Keratinocyte (primary cell): ENCODE measurements around the gene SRRT. TPM values are rescaled to one million over a fixed set of nuclear protein-coding genes. Genes with fewer than 3 reads are reported as not detected.
"Not testable (repeated sequence)": the region's sequence is repeated elsewhere in the genome, so short reads cannot be mapped to it uniquely, and the experiment has no call there.

Experiments
- DNase-seq: peaks from one replicate; pipeline ENCODE4 v3.0.0-alpha.2; 2011; ENCODE audit warnings: low read depth, missing footprints, low spot score
- FAIRE-seq: peaks from 2 replicates; lab custom pipeline; 2011; peaks lifted over from hg19 to GRCh38; lab: Jason Lieb, UNC
- H2AFZ ChIP-seq: 2 replicates; pipeline ENCODE4 v1.6.0; 2012; ENCODE audit warnings: low read length, control low read depth, inconsistent platforms; ENCODE audit not compliant: control insufficient read depth
- H3K27ac ChIP-seq: 2 replicates; pipeline ENCODE4 v1.5.1; 2011; ENCODE audit warnings: low read length; ENCODE audit not compliant: control insufficient read depth, insufficient read depth
- H3K27me3 ChIP-seq: 3 replicates; pipeline ENCODE4 v1.6.0; 2011; ENCODE audit warnings: low read length; ENCODE audit not compliant: control insufficient read depth, insufficient read depth; ENCODE audit errors: extremely low read depth
- H3K36me3 ChIP-seq, 2 experiments: 2 replicates in 1 of 2; 3 replicates in 1 of 2; pipeline ENCODE4 v1.5.1; 2011; ENCODE audit warnings: low read length in 2 of 2, mild to moderate bottlenecking in 1 of 2; ENCODE audit not compliant: control insufficient read depth in 2 of 2, insufficient read depth in 2 of 2; ENCODE audit errors: extremely low read depth in 1 of 2
- H3K4me1 ChIP-seq: 3 replicates; pipeline ENCODE4 v1.5.1; 2011; ENCODE audit warnings: low read length; ENCODE audit not compliant: control insufficient read depth, insufficient read depth; ENCODE audit errors: extremely low read depth
- H3K4me2 ChIP-seq: 3 replicates; pipeline ENCODE4 v1.6.0; 2011; ENCODE audit warnings: low read depth, low read length; ENCODE audit not compliant: control insufficient read depth, insufficient read depth; ENCODE audit errors: extremely low read depth
- H3K4me3 ChIP-seq, 3 experiments: fragments of 200-600 bp in 1 of 3; sonication (generic) in 1 of 3; 2 replicates in 2 of 3; 3 replicates in 1 of 3; pipeline ENCODE4 v1.5.1; 2011 to 2016; ENCODE audit warnings: low read length in 3 of 3, mild to moderate bottlenecking in 3 of 3, control low read depth in 2 of 3, inconsistent platforms in 1 of 3, low read depth in 1 of 3, mixed read lengths in 1 of 3, mixed run types in 1 of 3, moderate library complexity in 1 of 3; ENCODE audit not compliant: control insufficient read depth in 2 of 3, insufficient read depth in 2 of 3; ENCODE audit errors: extremely low read depth in 1 of 3
- H3K79me2 ChIP-seq: 2 replicates; pipeline ENCODE4 v1.6.0; 2012; ENCODE audit warnings: low read length; ENCODE audit not compliant: control insufficient read depth, insufficient read depth
- H3K9ac ChIP-seq: 3 replicates; pipeline ENCODE4 v1.6.0; 2011; ENCODE audit warnings: low read length; ENCODE audit not compliant: control insufficient read depth, insufficient read depth; ENCODE audit errors: extremely low read depth
- H3K9me1 ChIP-seq: 3 replicates; pipeline ENCODE4 v1.6.0; 2011; ENCODE audit warnings: low read length; ENCODE audit not compliant: control insufficient read depth, insufficient read depth; ENCODE audit errors: extremely low read depth
- H3K9me3 ChIP-seq: 2 replicates; pipeline ENCODE4 v1.5.1; 2012; ENCODE audit warnings: low read depth, low read length; ENCODE audit not compliant: control insufficient read depth
- H4K20me1 ChIP-seq: 3 replicates; pipeline ENCODE4 v1.6.0; 2011; ENCODE audit warnings: low read length; ENCODE audit not compliant: control insufficient read depth, insufficient read depth; ENCODE audit errors: extremely low read depth
- EZH2 ChIP-seq: IDR thresholded peaks from one replicate; pipeline ENCODE4 v1.6.1; 2012; ENCODE audit warnings: inconsistent platforms, mild to moderate bottlenecking, low read length, moderate library complexity
- dilution Hi-C: fragments of 300-500 bp; cut with MboI; formaldehyde crosslinking; loops from one replicate; pipeline ENCODE4 v1.7.0; 2020; ENCODE audit warnings: low sequenced_read_pairs; ENCODE audit not compliant: extremely low pct_ligation_motif_present
- polyA plus RNA-seq, 5 experiments: library from polyadenylated mRNA; depleted of rRNA in 3 of 5; stranded (reverse) in 3 of 5; stranded (forward) in 1 of 5; unstranded in 1 of 5; fragments of >200 nt; gene quantifications; 1 replicate in 1 of 5; 2 replicates in 3 of 5; 3 replicates in 1 of 5; pipeline versions ENCODE4 v1.2.1 to v1.2.3, GENCODE V29; 2011 to 2012; ENCODE audit warnings: missing spikeins in 2 of 5, low read depth in 1 of 5, low replicate concordance in 1 of 5
- small RNA-seq, 3 experiments: library from RNA; depleted of rRNA; stranded (forward); fragments of <200 nt; gene quantifications; one replicate each; pipeline ENCODE3, GENCODE V24; 2012; ENCODE audit warnings: low read depth in 3 of 3, low replicate concordance in 1 of 3; ENCODE audit not compliant: insufficient read length in 3 of 3
- TF ChIP-seq, protein P1 (sequence below), 3 experiments: IDR thresholded peaks in 1 of 3; conservative IDR thresholded peaks in 1 of 3; optimal IDR thresholded peaks in 1 of 3; 2 replicates in 2 of 3; 3 replicates in 1 of 3; pipeline versions ENCODE3 to v1.5.1; 2011; ENCODE audit warnings: low read length in 3 of 3, mild to moderate bottlenecking in 3 of 3, moderate library complexity in 2 of 3, control low read depth in 1 of 3, inconsistent platforms in 1 of 3; ENCODE audit not compliant: insufficient read depth in 2 of 3; ENCODE audit errors: extremely low read depth in 1 of 3

Gene SRRT
- polyA plus RNA-seq, 1 donor (not counting 4 experiments of a cell fraction or from before 2014, with no cell fraction given): 42.2 TPM

DNA sequence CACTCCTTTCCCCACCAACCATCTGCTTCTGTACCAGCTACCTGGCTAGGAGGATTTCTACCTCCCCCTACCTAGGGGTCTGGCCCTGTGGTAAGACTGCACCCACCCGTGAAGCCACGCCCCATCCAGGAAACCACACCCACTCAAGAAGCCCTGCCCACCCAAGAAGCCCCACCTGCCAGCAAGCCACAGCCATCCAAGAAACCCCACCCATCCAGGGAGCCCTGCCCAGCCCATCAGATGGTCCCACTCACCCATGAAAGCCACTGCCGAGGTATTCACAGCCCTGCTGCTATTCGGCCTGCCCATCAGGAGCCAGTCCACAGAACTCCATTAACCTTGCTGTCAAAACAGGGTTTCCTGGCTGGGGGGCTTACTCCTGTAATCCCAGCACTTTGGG, 58.8 kb downstream of the SRRT start:
- Histone ChIP-seq H3K27me3 (no peaks in the 10 kb centered on the region), H2AFZ (no peak overlapping the region), H3K9me3 (no peaks in the 10 kb centered on the region), H3K9ac (no peak overlapping the region), H4K20me1 (no peaks in the 10 kb centered on the region), H3K4me3 (no peak overlapping the region), H3K27ac (no peak overlapping the region), H3K4me1 (peaks cover 6% of the 10 kb centered on the region), H3K36me3 (no peaks in the 10 kb centered on the region), H3K79me2 (no peaks in the 10 kb centered on the region), H3K4me2 (no peak overlapping the region), H3K9me1 (no peaks in the 10 kb centered on the region)
- DNase-seq (no peak), FAIRE-seq (no peak)
- dilution Hi-C loops: no loop called here
- TF ChIP-seq EZH2: no peak
- TF ChIP-seq, protein P1, sequence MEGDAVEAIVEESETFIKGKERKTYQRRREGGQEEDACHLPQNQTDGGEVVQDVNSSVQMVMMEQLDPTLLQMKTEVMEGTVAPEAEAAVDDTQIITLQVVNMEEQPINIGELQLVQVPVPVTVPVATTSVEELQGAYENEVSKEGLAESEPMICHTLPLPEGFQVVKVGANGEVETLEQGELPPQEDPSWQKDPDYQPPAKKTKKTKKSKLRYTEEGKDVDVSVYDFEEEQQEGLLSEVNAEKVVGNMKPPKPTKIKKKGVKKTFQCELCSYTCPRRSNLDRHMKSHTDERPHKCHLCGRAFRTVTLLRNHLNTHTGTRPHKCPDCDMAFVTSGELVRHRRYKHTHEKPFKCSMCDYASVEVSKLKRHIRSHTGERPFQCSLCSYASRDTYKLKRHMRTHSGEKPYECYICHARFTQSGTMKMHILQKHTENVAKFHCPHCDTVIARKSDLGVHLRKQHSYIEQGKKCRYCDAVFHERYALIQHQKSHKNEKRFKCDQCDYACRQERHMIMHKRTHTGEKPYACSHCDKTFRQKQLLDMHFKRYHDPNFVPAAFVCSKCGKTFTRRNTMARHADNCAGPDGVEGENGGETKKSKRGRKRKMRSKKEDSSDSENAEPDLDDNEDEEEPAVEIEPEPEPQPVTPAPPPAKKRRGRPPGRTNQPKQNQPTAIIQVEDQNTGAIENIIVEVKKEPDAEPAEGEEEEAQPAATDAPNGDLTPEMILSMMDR (optimal IDR thresholded peaks at IDR 0.05 in 1 of 3, IDR thresholded peaks at IDR 0.05 in 1 of 3, conservative IDR thresholded peaks at IDR 0.05 in 1 of 3; ENCODE audit: extremely low read depth in 1 of 3, insufficient read depth in 2 of 3, low read length in 3 of 3): no peak

DNA sequence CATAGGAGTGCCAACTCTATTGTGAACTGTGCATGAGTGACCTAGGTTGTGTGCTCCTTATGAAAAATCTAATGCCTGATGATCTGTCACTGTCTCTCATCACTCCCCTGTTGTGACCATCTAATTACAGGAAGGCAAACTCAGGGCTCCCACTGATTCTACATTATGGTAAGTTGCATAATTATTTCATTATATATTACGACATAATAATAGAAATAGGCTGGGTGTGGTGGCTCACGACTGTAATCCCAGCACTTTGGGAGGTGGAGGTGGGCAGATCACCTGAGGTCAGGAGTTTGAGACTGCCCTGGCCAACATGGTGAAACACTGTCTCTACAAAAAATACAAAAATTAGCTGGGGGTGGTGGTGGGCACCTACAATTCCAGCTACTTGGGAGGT, 60.5 kb downstream of the SRRT start:
- H3K9ac ChIP-seq, H3K27me3 ChIP-seq, H3K27ac ChIP-seq, H3K79me2 ChIP-seq, H3K36me3 ChIP-seq, H3K4me2 ChIP-seq, dilution Hi-C loops, H3K9me1 ChIP-seq, H3K4me1 ChIP-seq, FAIRE-seq, DNase-seq, H4K20me1 ChIP-seq, H3K4me3 ChIP-seq, H3K9me3 ChIP-seq, H2AFZ ChIP-seq: not testable (repeated sequence)

DNA sequence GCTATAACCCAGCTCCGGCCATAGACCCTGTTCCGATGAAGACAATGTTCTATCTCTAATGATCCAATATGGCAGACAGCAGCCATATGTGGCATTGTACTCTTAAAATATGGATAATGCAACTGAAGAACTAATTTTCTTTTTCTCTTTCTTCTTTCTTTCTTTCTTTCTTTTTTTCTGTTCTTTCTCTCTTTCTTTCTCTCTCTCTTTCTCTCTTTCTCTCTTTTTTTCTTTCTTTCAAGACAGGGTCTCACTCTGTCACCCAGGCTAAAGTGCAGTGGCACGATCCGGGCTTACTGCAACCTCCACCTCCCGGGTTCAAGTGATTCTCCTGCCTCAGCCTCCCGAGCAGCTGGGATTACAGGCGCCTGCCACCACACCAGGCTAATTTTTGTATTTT, 61.3 kb downstream of the SRRT start:
- H3K9me3 ChIP-seq, FAIRE-seq, H3K4me3 ChIP-seq, H3K27me3 ChIP-seq, dilution Hi-C loops, H3K4me2 ChIP-seq, H3K36me3 ChIP-seq, H3K79me2 ChIP-seq, H3K4me1 ChIP-seq, H3K27ac ChIP-seq, H4K20me1 ChIP-seq, H3K9ac ChIP-seq, H3K9me1 ChIP-seq, DNase-seq, H2AFZ ChIP-seq: not testable (repeated sequence)

Small RNA genes within 50 kb of the gene (small RNA-seq; reads per million reads assigned to genes)
- 0 reads per million in 3 experiments for gene RN7SL549P
- 0 reads per million in 3 experiments for gene RPS29P15

Other genes starting within 250 kb of the SRRT start
- 0.07 to 0.21 TPM (median 0.12 TPM) in 3 replicates for gene TFR2, start 233.6 kb upstream of the SRRT start, polyA plus RNA-seq
- gene ACTL6B, start 218.7 kb upstream of the SRRT start, polyA plus RNA-seq: not detected in 3 replicates
- gene GNB2, start 201.4 kb upstream of the SRRT start, polyA plus RNA-seq: 87.2 to 216 TPM (median 126 TPM) in 3 replicates
- gene GIGYF1, start 180.9 kb upstream of the SRRT start, polyA plus RNA-seq: 3.2 to 4.8 TPM (median 4.0 TPM) in 3 replicates
- gene POP7, start 169.0 kb upstream of the SRRT start, polyA plus RNA-seq: 37.8 to 50.3 TPM (median 44.6 TPM) in 3 replicates
- gene EPO, start 154.6 kb upstream of the SRRT start, polyA plus RNA-seq: 0.35 to 0.86 TPM (median 0.41 TPM) in 3 replicates
- 0.09 to 0.36 TPM (median 0.14 TPM) in 3 replicates for gene ZAN, start 141.5 kb upstream of the SRRT start, polyA plus RNA-seq
- gene EPHB4, start 47.6 kb upstream of the SRRT start, polyA plus RNA-seq: 61.4 to 74.5 TPM (median 71.4 TPM) in 3 replicates
- 14.5 to 24.9 TPM (median 19.8 TPM) in 3 replicates for gene SLC12A9, start 22.4 kb upstream of the SRRT start, polyA plus RNA-seq
- 83.8 to 106 TPM (median 93.7 TPM) in 3 replicates for gene TRIP6, start 7.7 kb upstream of the SRRT start, polyA plus RNA-seq
- gene UFSP1, start 14.6 kb downstream of the SRRT start, polyA plus RNA-seq: 1.0 to 1.4 TPM (median 1.2 TPM) in 3 replicates
- 0.07 to 0.30 TPM (median 0.20 TPM) in 3 replicates for gene ACHE, start 20.8 kb downstream of the SRRT start, polyA plus RNA-seq
- gene MUC3A, start 74.4 kb downstream of the SRRT start, polyA plus RNA-seq: 0.06 to 1.2 TPM (median 0.10 TPM) in 3 replicates
- 0.24 to 0.33 TPM in 2 of 3 replicates, not detected in the other for gene MUC12, start 94.5 kb downstream of the SRRT start, polyA plus RNA-seq
- gene MUC17, start 145.0 kb downstream of the SRRT start, polyA plus RNA-seq: not detected in 3 replicates
- 3.0 to 3.9 TPM (median 3.6 TPM) in 3 replicates for gene TRIM56, start 210.4 kb downstream of the SRRT start, polyA plus RNA-seq